Cardiac muscle cell (in vitro differentiated cells and primary cell): ENCODE data around the gene GOLGA8H. TPM values are rescaled to one million over a fixed set of nuclear protein-coding genes. Genes with fewer than 3 reads are reported as not detected.
A peak's percentile ranks its signal among the peaks of the same experiment; 100 is the strongest.
"Not testable (repeated sequence)": the region's sequence is repeated elsewhere in the genome, so short reads cannot be mapped to it uniquely, and the experiment has no call there.

Experiments
- DNase-seq, 2 donors: peaks; one replicate each; pipeline versions ENCODE4 v3.0.0 to v3.0.0-alpha.2; 2010 to 2017; ENCODE audit warnings: low read depth in 1 of 2, low spot score in 1 of 2
- H3K27ac ChIP-seq: fragments of 200-600 bp; sonication (generic); 2 replicates; pipeline ENCODE4 v1.5.1; 2016
- H3K27me3 ChIP-seq: fragments of 200-600 bp; sonication (generic); 2 replicates; pipeline ENCODE4 v1.6.0; 2016; ENCODE audit warnings: control low read depth
- H3K36me3 ChIP-seq: fragments of 200-600 bp; sonication (generic); 2 replicates; pipeline ENCODE4 v1.5.1; 2016; ENCODE audit warnings: control low read depth
- H3K4me1 ChIP-seq: fragments of 200-600 bp; sonication (generic); 2 replicates; pipeline ENCODE4 v1.8.1; 2017; ENCODE audit warnings: low read depth, mild to moderate bottlenecking, mixed run types
- H3K4me3 ChIP-seq: fragments of 200-600 bp; sonication (generic); 2 replicates; pipeline ENCODE4 v1.5.1; 2016; ENCODE audit warnings: mild to moderate bottlenecking
- H3K9me3 ChIP-seq: fragments of 200-600 bp; sonication (generic); 2 replicates; pipeline ENCODE4 v1.5.1; 2017; ENCODE audit warnings: low read depth, mild to moderate bottlenecking, control low read depth
- polyA plus RNA-seq: library from polyadenylated mRNA; unstranded; fragments of >200 nt; fragmentation: Nextera tagmentation; extraction: Ambion mirVana; gene quantifications from 2 replicates; pipeline ENCODE4 v1.2.1, GENCODE V29; 2016
- total RNA-seq: library from RNA; depleted of rRNA; stranded (reverse); fragments of >200 nt; gene quantifications from 2 replicates; pipeline ENCODE4 v1.2.3, GENCODE V29; 2016

Gene GOLGA8H, protein sequence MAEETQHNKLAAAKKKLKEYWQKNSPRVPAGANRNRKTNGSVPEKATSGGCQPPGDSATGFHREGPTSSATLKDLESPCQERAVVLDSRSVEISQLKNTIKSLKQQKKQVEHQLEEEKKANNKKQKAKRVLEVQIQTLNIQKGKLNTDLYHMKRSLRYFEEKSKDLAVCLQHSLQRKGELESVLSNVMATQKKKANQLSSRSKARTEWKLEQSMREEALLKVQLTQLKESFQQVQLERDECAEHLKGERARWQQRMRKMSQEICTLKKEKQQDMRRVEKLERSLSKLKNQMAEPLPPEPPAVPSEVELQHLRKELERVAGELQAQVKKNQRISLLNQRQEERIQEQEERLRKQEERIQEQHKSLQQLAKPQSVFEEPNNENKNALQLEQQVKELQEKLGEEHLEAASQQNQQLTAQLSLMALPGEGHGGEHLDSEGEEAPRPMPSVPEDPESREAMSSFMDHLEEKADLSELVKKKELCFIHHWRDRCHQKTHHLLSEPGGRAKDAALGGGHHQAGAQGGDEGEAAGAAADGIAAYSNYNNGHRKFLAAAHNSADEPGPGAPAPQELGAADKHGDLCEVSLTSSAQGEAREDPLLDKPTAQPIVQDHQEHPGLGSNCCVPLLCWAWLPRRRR
- total RNA-seq: 1.5 and 4.8 TPM in 2 replicates
- 0.13 and 0.36 TPM in 2 replicates for polyA plus RNA-seq

DNA sequence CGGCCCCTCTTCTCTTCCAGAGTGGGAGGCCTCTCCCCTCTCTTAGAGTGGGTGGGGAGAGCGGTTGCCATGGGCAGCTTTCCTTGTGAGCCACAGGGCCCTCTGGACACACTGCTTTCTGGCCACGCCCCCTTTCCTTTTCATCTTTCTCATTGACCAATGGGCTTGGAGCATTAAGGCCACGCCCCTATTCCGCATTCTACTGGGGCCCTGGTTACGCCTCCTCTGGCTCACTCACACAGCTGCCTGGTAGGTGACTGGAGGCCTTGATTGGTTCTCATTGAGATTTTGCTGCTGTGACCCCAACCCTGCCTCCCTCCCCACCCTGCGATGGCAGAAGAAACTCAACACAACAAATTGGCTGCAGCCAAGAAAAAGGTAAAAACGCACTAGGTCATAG, at the start of gene GOLGA8H:
Gene GOLGA8H, plus strand, starts transcription at position 233 of the 400 bp plus-strand sequence. Its CDS starts 98 bp downstream, at position 331.
- not testable (repeated sequence) for H3K36me3 ChIP-seq, H3K27me3 ChIP-seq, H3K27ac ChIP-seq, H3K4me1 ChIP-seq, H3K9me3 ChIP-seq, DNase-seq, H3K4me3 ChIP-seq

DNA sequence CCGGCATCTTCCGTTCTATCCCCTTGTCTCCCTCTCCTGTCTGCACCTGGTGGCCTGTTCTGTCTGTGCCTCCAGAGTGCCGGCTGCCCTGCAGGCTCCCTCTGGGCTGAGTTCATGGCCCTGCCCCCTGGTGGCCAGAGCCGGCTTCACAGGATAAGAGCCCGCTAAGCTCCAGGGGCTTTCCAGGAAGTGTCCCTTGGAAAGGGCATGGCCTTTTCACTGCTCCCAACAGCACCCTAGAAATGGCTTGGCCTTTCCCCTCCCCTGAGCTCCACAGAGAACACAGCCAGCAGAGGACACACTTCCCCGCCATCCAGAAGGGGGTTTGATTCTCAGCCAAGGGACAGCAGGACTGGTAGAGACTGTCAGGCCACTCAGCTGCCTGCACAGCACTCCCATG, 36.9 kb upstream of the GOLGA8H start:
- not testable (repeated sequence) for H3K4me3 ChIP-seq, H3K27me3 ChIP-seq, H3K36me3 ChIP-seq, H3K4me1 ChIP-seq, H3K27ac ChIP-seq, H3K9me3 ChIP-seq
- peak in 1 of 2 donors; percentile 0 for DNase-seq

DNA sequence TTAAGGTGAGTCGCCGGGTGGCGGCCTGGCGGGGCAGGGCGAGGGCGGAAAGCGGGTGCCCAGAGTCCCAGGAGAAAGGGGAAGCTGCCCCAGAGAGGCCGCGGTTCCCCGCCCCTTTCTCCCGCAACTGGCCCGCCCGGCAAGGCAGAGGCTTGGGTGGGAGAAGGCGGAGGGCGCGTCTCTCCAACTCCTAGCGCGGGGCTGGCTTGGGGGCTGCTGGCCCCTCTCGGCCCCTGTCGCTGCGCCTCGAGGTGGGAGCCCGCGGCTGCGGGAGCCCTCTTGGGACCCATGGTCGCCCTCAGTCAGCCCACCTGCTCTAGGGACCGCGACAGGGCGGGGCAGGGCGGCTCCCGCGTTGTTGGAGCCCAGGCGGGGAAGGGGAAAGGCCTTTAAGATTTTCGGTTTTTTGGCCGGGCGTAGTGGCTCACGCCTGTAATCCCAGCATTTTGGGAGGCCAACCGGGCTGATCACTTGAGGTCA, 30.8 kb upstream of the GOLGA8H start:
- not testable (repeated sequence) for H3K27ac ChIP-seq, H3K36me3 ChIP-seq, H3K4me1 ChIP-seq, H3K27me3 ChIP-seq, H3K9me3 ChIP-seq, DNase-seq, H3K4me3 ChIP-seq

DNA sequence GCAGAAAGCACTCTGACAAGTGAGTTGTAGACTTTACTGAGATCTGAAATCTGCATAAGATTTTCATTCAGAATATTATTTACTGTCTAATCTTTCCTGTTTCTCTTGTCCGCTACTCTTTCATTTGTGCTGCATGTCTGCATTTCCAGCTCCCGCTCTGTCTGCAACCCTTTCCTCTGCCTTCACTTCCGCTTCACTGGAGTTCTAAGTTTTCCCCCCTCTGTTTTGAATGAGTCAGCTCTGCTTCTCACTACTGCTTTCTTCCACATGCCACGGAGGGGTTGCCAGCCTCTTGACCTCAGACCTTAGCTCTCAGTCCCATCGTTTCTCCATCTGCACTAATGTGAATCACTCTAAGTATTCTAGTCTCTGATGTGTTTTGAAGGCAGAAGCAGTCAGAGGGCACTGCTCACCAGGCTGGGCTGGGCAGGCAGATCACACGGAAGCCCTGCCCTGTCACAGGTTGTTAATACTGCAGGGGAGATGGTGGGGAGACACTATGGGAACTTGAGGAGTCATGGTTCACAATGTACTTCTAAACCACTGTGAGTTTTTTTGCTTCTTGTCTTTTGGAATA, 24.3 kb upstream of the GOLGA8H start:
- H3K4me1 ChIP-seq, H3K36me3 ChIP-seq, H3K9me3 ChIP-seq, DNase-seq, H3K27ac ChIP-seq, H3K27me3 ChIP-seq, H3K4me3 ChIP-seq: not testable (repeated sequence)

DNA sequence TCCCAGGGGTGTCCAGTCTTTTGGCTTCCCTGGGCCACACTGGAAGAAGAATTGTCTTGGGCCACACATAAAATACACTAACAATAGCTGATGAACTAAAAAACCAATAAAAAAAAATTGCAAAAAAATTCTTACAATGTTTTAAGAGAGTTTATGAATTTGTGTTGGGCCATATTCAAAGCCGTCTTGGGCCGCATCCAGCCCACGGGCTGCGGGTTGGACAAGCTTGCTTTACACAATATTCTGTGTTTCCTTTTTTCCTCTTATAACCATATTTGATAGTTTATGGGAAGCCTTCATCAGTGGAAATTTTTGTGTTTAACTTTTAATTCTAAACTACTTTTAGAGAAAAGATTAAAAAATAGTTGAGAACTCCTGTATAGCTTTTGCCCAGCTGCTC, 23.1 kb upstream of the GOLGA8H start:
- H3K9me3 ChIP-seq, H3K4me1 ChIP-seq, H3K36me3 ChIP-seq, H3K4me3 ChIP-seq, H3K27ac ChIP-seq, H3K27me3 ChIP-seq, DNase-seq: not testable (repeated sequence)

DNA sequence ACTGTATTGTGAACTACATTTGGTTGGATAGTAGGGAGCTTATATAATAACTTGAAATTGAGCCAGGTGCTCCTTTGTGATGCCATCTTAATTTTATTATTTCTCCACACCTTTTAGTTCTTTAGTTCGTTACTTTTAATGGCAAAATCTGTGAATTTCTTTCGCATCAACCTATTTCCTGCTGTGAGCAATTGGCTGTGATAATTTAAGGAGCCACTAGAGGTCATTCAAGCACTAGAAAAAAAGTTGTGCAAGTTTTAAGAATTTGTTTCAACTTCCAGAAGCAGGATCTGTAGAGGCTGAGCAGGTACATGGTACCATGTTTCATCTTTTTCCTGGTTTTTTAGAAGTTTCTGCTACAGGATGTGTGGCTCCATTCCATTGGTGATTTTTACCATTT, 4.9 kb upstream of the GOLGA8H start:
- H3K9me3 ChIP-seq, H3K4me1 ChIP-seq, H3K27me3 ChIP-seq, H3K27ac ChIP-seq, H3K4me3 ChIP-seq, H3K36me3 ChIP-seq, DNase-seq: not testable (repeated sequence)

DNA sequence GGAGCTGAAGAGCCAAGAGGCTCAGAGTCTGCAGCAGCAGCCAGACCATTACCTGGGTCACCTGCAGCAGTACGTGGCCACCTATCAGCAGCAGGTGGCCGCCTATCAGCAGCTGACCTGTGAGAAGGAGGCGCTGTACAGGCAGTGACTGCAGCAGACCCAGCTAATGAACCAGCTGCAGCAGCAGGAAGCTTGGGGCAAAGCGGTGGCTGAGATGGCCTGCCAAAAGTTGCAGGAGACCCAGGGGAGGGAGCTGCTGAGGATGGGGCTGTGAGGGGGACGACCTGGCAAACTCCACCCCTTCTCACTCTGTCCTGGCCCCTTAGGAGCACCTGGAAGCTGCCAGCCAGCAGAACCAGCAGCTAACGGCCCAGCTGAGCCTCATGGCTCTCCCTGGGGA, 8.4 kb downstream of the GOLGA8H start:
- H3K27ac ChIP-seq, H3K4me1 ChIP-seq: not testable (repeated sequence)

DNA sequence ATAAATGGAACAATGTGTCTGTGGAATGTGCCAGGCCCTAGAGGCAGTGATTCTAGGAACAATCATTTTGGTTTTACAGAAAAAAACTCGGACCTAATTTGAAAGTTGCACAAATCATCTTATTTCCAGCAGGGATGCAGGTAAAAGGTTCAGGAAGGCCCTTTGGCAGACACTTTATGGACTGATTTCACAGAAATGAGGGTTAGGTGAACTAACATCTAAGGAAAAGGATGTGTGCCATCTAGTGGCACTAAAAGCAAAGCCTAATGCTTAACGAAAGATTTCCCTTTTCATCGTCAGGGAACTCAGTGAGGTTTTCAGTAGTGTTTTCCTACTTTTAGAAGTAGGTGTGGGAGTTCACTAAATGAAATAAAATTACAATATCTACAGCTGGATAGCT, 17.5 kb downstream of the GOLGA8H start:
- H3K4me3 ChIP-seq, H3K4me1 ChIP-seq, H3K36me3 ChIP-seq, H3K27ac ChIP-seq, H3K27me3 ChIP-seq, H3K9me3 ChIP-seq: not testable (repeated sequence)
- peak in 1 of 2 donors; percentile 36 for DNase-seq

More for the DNA sequence above, 8.4 kb downstream of the GOLGA8H start:
- H3K27me3 ChIP-seq, DNase-seq, H3K9me3 ChIP-seq, H3K4me3 ChIP-seq, H3K36me3 ChIP-seq: not testable (repeated sequence)

DNA sequence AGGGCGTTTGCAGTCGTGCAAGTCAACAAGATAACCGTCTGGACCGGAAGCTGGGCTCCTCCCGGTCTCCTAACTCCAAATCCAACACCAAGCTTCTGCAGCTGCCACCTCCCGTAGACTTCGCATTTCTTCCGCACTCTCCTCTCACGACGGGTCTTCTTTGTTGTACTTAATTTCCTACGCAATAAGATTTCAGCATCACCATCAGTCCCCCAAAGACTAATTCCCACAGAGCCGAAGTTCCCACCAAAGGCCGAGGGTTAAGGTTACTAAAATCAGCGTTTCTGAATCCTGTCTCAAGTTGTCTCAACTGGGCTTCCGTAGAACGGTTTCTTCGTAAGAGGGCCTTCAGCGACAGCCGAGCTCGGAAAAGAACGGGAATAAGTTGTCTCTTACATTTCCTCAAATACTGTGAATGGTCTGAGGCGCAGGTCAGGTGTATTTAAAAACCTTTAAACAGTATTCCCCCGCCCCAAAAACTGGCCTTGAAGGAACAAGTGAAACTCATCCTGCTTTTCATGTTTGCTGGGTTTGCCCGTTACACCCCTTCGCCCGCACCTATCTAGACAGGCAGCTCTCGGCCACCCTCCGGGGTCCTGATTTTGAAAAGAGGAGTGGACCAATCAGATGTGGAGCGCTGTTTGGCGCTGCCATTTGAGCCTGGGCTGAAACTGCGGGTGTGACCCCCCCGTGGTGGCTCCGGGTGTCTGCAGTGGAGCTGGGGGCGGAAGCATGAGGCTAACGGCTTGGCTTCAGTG, 21.8 kb downstream of the GOLGA8H start, which contains the start of gene ARHGAP11B:
Gene ARHGAP11B, plus strand, starts transcription at position 693 of the 758 bp plus-strand sequence.
- Histone ChIP-seq H3K27ac (peak within 1 kb of the TSS; percentile 96), H3K4me3 (peak within 1 kb of the TSS; percentile 61)
- not testable (repeated sequence) for H3K4me1 ChIP-seq, H3K27me3 ChIP-seq, H3K9me3 ChIP-seq, H3K36me3 ChIP-seq
- peak; percentile 97 to 99 for DNase-seq

DNA sequence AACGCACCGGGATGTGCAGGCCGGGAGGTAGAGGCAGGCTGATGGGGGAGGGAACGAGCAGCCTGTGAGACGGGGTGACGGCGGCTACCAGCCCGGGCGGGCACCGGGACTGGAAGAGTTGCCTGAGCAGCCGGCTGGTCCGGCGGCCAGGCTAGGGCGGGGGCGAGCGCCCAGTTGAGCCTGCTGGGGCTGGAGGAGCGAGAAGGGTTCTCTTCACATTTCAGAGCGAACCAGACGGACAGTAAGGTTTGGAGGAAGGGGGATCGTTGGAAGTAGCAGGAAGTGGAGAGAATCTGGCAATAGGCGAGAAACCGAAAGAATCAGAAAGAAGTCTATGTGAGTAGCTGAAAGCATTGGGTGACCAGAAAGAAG, 22.4 kb downstream of the GOLGA8H start:
- H3K27me3 ChIP-seq, H3K9me3 ChIP-seq, H3K4me1 ChIP-seq, H3K36me3 ChIP-seq: not testable (repeated sequence)
- Histone ChIP-seq H3K4me3 (peak overlapping the region; percentile 61), H3K27ac (peak overlapping the region; percentile 96)
- DNase-seq: peak; percentile 2 to 25

DNA sequence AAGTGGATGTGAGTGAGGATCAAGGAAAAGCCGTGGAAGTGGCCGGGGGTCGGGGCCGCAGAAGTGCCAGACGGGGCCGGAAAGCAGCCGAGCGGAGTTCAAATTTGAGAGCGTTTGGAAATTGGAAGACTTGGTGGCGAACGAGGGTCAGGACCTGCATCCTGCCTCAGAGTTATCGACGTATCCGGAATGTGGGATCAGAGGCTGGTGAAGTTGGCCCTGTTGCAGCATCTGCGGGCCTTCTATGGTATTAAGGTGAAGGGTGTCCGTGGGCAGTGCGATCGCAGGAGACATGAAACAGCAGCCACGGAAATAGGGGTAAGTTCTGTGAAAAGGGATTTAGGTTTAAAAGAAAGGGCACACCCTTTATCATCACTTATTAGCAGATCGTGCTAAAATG, 22.8 kb downstream of the GOLGA8H start:
- not testable (repeated sequence) for H3K9me3 ChIP-seq, H3K4me1 ChIP-seq, H3K36me3 ChIP-seq, H3K27me3 ChIP-seq
- peak in 1 of 2 donors; percentile 11 for DNase-seq
- peak overlapping the region; percentile 61 for H3K4me3 ChIP-seq
- peak overlapping the region; percentile 96 for H3K27ac ChIP-seq
